HG03175 (cell line): ENCODE data around the gene BIN1.
A peak's percentile ranks its signal among the peaks of the same experiment; 100 is the strongest.

ENCODE experiments used
- ATAC-seq: cut with Tn5 transposase; IDR thresholded peaks from one replicate; pipeline ENCODE4 v1.9.1; 2021; ENCODE audit warnings: mild to moderate bottlenecking, moderate library complexity; ENCODE audit not compliant: unreplicated experiment

Gene BIN1

DNA sequence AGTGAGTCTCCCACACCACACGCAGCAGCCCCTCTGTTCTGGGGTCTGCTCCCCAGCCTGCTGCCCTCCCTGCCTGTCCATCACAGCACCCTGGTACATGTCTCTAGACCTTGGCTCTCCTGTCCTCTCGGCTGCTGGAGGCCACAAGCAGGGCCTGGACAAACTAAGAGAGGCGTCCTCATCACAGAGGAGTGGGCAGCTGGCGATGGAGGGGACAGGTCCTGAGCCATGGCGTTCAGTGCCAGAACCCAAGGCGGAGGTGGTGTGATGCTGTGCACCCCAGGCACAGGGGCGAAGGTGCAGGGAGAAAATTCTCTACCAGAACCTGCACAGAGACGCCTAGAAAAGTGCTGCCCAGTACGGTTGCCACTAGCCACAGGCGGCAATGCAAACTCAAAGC, 47.4 kb downstream of the BIN1 start:
- ATAC-seq = no peak

DNA sequence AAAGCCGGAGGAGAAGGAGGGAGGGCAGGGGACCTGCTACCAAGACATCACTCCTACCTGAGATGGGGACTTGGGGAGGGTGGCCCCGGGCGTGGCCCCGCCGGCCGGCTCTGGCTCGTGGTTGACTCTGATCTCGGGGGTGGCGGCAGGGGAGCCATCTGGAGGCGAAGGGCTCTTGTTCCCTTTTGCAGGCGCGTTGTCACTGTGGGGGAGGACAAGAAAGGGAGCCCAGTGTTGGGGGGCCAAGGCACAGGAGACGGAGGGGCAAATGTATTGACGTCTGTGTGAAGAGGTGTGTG, 48.1 kb downstream of the BIN1 start:
- ATAC-seq = no peak

GRCh38 chr2:127058246-127058953, 48.6 kb downstream of the BIN1 start:
- ATAC-seq = no peak

DNA sequence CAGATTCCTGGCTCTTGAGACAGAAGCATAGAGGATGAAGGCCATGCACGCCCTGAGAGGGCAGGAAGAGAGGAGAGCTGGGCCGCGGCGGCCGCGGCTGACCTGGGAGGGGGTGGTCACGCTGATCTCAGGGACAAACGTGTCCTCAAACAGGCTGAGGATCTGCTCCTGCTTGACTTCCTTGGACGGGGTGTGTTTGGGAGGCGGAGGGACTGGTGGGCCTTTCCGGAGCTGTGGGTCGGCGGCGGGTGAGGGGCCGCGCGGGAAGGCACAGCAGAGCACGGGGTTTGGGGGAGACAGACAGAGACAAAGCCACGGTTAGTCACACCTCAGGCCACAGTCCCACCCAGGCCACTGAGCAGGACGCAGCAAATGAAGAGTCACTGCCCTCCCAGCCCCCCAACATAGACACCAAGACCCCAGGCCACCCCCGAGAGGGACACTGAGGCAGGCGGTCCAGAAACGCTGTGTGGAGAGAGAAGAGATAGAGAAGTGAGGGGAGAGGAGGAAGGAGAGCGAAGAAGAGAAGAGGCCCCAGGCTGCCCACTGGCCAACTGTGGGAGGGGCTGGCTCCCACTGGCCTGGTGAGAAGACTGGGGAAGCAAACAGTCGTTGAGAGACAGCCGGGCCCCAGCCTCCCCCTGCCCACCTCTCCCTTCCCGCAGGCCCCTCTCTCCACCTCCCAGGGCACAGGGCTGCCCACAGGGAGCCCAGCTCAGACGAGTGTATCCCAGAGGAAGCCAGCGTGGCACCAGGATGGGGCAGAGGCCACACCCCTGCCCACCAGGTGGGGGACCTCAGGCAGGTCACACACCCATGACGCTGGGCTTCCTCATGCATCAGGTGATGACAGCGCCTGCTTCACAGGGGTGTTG, 49.3 kb downstream of the BIN1 start:
- ATAC-seq = no peak

GRCh38 chr2:127056631-127057370, 50.2 kb downstream of the BIN1 start:
- no peak for ATAC-seq

- no peak for ATAC-seq
Measured at GRCh38 chr2:127056086-127056485, 50.9 kb downstream of the BIN1 start.

DNA sequence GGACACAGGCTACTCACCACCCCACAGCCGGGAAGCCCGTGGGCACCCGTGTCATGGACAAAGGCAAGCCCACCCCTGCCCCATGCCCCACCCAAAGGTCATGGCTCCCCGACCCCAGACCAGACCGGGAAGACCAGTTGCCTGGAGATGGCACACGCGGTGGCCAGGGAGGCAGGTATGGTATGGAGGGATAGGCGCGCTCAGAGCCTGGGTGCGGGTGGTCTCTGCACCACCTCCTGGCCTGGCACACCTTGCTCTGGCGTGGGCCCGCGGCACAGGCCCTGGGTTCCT, 51.2 kb downstream of the BIN1 start:
- ATAC-seq = no peak

DNA sequence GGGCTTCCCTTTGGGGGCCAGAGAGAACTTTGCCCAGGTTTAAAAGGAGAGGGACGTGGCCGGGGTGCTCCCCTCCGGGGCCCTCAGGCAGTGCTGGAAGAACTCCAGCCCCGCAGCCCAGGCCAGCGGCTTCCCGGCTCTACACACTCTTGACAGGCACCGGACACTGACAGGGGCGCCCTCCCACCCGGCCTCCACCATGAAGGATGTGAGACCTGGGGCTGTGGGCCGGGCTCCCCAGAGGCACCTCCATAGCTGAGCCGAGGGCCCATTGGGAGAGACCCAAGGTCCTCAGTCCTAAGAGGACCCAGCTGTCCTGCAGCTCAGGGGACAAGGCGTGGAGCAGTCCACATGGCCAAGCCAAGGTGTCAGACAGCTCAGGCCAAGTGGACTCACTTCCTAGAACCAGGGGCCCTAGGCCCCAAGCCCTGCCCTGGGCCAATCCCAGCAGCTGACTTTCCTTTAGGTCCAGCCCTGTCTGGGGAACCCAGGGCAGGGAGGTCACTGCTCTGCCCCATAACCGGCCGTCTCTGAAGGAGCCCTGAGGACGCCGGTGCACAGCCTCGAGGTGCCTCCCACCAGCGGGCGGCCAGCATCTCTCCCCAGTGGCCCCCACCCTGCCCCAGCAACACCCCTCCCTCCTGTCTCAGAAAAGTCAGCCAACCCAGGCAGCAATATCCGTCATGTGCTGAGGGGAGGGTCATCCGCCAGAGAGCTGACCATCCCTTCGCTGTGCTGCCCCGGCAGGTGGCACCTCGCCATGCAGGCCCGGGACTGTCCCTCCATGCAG, 51.8 kb downstream of the BIN1 start:
- ATAC-seq = no peak

- no peak for ATAC-seq
Measured at GRCh38 chr2:127054604-127054930, 52.4 kb downstream of the BIN1 start.

GRCh38 chr2:127053731-127054603, 53.0 kb downstream of the BIN1 start:
- ATAC-seq = no peak

DNA sequence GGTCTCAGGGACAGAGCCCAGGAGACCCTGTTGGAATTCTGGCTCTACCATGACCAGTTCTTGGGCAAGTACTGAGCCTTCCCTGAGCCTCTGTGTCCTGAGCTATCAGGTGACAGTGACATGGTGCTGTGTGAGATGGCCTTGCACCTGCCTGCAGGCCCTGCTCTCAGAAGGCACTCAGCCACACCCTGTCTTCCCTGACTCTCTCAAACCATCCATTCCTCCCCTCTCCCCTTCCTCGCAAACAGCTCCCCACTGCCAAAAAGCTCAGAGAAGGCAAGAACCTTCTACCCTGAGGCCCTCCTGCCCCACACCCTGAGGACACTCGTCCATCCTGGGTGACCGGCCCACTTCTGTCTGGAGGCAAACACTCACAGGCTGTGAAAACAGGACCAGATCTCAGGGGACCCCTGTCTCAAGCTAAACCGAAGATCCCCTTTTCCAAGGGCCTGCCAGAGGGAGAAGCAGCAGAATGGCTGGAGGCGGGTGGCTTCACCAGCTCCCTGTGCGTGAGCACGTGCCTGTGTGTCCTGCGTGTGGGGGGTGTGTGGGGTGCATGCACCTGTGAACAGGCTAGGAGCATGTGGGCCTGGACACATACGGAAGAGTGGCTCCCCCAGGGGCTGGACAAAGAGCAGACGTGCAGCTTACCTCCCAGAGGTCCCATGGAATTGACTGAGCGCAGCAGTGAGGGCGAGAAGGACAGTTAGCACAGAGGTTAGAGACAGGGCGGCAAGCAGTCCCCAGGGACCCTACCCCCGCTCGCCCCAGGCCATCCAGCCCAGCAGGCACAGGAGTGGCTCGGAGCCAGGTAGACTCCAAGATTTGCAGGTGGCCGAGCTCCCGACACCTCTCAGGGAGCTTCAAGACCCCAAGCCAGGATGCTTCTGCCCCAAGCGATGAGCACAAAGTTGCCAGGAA, 53.9 kb downstream of the BIN1 start:
- ATAC-seq = no peak

GRCh38 chr2:127052057-127052770, 54.7 kb downstream of the BIN1 start:
- no peak for ATAC-seq

GRCh38 chr2:127051116-127052056, 55.6 kb downstream of the BIN1 start:
- no peak for ATAC-seq

- ATAC-seq = no peak
Measured at GRCh38 chr2:127050803-127051115, 56.2 kb downstream of the BIN1 start.

DNA sequence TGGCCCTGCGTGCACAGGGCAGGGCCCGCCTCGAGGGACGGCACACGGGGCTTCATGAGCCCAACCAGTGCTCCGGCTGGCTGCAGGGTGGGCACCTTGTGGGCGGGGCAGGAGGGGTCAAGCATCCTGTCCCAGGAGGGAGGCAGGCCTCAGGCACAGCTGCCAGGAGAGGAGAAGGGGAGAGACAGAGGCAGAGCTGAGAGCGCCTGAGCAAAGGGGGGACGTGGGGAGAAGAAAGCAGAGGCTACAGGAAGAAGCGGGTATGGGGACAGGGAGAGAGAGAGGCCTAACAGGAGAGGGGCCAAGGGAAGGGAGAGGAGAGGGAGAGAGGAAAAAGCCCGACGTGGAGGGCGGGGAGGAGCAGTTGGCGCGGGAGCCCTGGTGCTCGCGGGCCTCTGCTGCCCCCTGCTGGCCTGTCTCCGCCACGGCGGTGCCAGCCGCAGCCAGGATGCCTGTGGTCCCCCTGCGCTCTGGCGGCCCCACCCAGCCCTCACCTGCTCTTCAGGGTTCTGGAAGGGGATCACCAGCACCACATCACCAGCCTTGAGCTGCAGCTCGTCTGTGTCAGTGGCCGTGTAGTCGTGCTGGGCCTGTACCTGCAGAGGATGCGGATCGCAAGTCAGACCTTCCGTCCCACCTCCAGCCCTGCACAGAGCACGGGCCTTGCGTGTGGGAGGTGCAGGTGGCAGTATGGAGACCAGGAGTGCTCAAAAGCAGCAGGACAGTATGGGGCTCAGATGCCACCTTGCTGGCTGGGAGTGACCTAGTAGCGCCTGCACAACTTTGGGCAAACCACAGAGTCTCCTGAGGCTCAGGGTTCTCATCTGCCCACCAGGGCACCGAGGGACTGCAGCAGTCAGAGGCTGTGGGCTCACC, 56.8 kb downstream of the BIN1 start:
- ATAC-seq = peak; percentile 69

DNA sequence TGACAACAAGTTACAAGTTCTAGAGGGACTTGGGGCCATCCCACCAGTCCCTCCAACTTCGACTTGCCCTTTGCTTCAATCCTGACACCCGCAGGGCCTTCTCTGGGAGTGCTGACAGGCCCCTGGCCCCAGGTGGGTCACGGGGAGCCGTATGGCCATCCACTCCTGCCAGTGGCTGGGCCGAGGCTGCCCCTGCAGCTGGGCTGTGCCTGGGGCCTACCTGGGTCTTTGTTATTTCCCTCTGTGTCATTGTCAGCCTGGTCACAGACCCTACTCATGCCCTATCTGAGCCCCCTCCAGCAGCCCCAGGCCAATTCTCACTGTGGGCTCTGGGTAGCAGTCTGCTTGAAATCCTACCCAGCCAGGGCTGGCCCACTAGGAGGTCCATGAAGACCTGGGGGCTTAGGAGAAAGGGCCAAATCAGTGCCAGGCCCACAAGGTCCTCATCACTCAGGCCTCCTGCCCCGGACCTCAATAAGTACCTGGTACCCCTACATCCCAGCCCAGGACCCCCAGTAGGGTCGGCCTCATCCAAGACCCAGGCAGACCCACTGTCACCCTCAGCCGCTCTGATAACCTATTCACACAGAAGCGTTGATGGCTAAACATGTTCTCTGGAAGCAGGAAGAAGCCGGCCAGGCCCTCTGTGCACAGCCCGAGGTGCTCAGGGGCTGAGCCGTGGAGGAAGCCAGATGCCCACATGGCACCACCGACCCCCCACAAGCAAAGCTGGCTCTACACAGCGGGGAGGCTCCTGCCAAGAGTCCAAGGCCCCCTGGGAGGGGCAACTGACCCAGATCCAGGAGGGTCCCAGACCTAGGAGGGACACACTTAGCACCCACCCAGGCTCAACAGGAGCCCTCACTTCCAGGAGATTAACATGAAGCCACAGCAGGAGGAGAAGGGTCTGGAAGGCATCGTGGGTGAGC, 57.7 kb downstream of the BIN1 start:
- ATAC-seq = no peak
